Activated T-helper 1 cell treated with Interleukin-2 at 50 U/mL for 16 hours (primary cell): ENCODE data around the gene DAPK1.

ENCODE experiments used
- DNase-seq: peaks from one replicate; pipeline ENCODE4 v3.0.0-alpha.2; 2020; ENCODE audit warnings: low read depth

The DAPK1 gene

GRCh38 chr9:87569008-87569509, 71.4 kb downstream of the DAPK1 start:
- no peak for DNase-seq

GRCh38 chr9:87569518-87569917, 71.9 kb downstream of the DAPK1 start:
- DNase-seq: no peak

GRCh38 chr9:87570000-87570908, 72.6 kb downstream of the DAPK1 start:
- DNase-seq: no peak

- no peak for DNase-seq
Observed at GRCh38 chr9:87572719-87573118, 75.1 kb downstream of the DAPK1 start.

GRCh38 chr9:87573841-87574342, 76.2 kb downstream of the DAPK1 start:
- DNase-seq: no peak

GRCh38 chr9:87577746-87578145, 80.1 kb downstream of the DAPK1 start:
- no peak for DNase-seq

GRCh38 chr9:87578625-87579024, 81.0 kb downstream of the DAPK1 start:
- DNase-seq: no peak

GRCh38 chr9:87579781-87580541, 82.3 kb downstream of the DAPK1 start:
- DNase-seq: no peak

GRCh38 chr9:87580941-87581438, 83.3 kb downstream of the DAPK1 start:
- DNase-seq: no peak

- no peak for DNase-seq
Observed at GRCh38 chr9:87581513-87581912, 83.8 kb downstream of the DAPK1 start.

- no peak for DNase-seq
Observed at GRCh38 chr9:87581949-87582637, 84.4 kb downstream of the DAPK1 start.

GRCh38 chr9:87584326-87584725, 86.7 kb downstream of the DAPK1 start:
- DNase-seq: no peak

GRCh38 chr9:87585123-87585855, 87.6 kb downstream of the DAPK1 start:
- DNase-seq: no peak

- no peak for DNase-seq
Observed at GRCh38 chr9:87586731-87587355, 89.2 kb downstream of the DAPK1 start.

- no peak for DNase-seq
Observed at GRCh38 chr9:87587356-87587745, 89.7 kb downstream of the DAPK1 start.

GRCh38 chr9:87587864-87588263, 90.2 kb downstream of the DAPK1 start:
- DNase-seq: no peak

GRCh38 chr9:87588339-87588738, 90.7 kb downstream of the DAPK1 start:
- DNase-seq: no peak

GRCh38 chr9:87590996-87591395, 93.3 kb downstream of the DAPK1 start:
- DNase-seq: no peak

- no peak for DNase-seq
Observed at GRCh38 chr9:87592554-87593358, 95.1 kb downstream of the DAPK1 start.
